D341Med (cell line): ENCODE data around the gene HOXB5.

ENCODE experiments used
- DNase-seq: peaks from one replicate; pipeline ENCODE4 v3.0.0; 2012; ENCODE audit warnings: low spot score

Gene HOXB5

DNA sequence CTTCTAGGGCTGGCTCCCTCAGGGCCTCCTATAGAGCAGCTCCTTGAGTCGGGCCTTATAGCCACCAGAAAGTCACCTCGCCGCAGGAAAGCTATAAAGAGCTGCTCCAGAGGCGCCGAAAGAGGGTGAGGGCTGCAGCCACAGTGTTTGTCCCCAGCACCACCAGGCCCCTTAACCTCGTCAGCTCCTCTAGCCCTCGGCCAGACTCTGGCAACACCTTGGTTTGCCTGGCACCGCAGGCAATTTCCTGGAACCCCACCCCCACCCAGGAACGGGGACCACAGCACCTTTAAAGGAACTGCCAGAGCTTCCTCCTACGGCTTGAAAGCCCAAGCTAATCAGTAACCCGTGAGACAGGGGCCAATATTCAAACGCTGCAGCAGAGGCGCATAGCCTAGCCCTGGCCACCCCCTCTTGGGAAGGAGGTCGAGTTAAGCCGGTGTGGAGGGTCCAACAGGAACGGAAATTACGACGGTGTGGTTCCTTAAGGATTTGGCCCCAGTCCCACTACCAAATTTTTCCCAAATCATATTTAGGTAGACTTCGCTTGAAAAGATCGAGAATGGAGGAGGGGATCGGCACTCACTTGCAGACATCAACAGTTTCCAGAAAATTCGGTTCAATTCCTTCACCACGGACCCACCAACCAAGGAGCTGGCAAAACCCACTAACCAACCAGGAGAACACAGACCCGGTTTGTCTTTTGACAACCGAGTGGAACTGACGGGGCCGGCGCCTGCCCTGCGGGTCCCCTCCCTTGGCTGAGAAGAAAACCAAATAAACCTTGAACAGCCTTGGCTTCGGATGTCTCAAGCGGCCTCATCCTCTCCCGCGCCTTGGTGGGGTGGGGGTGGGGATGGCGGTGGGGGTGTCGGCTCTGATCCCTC is 8.2 kb upstream of the HOXB5 start:
- no peak for DNase-seq

DNA sequence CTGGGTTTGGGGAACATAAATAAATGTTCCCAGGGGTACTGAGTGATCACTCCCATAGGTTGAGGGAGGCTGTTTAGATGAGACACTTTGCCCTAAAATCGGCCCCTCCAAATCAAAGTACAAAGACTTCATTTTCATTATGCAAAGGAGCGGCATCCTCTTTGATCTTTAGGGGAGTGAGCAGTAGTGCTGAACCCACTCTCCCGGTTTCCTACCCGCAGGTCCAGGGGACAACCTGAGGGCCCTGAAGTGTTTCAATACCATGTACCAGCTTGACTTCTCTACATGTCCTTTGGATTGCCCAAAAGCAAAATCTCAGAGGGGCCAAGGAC is 7.6 kb upstream of the HOXB5 start:
- DNase-seq: no peak

DNA sequence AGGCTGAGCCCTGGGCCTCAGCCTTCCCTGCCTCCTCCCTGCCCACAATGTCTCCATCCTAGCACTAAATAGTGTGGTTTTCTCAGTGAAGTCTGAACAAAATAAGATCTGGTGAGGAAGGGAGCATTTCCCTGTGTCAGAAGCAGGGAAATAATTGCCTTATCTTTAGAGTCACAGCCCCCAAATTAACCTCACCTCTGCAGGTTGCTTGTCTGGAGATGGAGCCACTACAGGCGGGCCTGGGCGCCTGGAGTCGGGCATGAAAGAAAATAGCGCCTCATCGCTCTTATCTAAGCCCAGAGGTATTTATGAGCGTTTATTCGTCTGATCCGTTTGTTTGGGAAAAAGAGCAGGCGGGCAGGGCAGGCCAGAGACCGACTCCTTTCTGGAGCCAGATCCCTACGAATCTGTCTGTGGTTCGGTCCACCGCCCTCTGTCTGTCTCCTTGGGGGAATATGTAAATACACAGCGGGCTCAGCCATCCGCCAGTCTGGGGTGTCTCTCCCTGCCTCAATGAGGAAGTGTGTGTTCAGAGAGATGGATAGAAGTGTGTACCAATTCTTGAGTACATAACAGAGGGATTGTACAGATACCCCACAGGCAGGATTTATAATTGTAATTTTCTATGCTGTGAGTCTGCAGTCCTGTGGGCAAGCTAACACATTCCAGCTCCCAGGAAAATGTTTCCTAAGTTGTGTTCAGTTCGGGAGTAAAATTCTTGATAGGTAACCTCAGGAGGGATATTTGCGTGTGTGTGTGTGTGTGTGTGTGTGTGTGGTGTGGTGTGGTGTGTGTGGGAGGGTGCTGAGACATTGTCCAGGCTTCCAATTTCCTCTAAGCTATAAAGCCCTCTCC is 6.9 kb upstream of the HOXB5 start:
- DNase-seq: no peak

DNA sequence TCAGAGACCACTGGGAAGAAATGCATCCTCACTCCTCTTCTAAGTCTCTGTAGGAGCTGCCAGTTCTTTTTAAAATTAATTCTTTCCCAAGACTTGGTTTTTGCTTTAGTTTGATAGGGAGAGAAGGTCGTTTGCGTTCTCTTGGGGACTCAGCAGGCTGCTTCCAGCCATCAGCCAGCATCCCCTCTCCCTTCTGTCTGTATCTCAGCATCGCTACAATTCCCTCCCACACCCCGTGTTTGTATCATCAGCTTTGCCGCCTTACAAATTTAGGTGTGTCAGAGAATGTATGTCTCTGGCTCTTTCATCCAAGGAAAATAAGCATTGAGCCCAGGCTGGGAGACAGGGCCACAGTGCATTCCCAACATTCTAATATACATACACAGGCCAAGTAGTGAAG is 5.8 kb upstream of the HOXB5 start:
- no peak for DNase-seq

DNA sequence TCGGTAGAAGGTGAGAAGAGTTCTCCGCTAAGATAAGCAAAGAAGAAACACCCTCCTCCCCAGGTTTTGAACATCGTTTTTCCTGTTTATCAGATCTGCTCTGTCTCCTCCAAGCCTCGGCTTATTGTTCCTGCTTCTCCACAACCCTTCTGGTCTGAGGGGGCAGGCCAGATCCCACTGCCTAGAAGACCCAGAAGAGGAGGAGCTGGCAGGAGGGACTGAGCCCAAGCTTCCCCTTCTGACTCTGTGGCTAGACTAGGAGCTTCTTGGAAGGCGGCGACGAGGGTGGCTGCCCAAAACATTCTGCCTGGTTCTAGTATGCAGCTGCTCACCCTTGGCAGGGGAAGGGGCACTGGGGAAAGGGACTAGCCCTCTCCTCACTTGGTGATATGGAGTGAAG is 5.2 kb upstream of the HOXB5 start:
- no peak for DNase-seq

DNA sequence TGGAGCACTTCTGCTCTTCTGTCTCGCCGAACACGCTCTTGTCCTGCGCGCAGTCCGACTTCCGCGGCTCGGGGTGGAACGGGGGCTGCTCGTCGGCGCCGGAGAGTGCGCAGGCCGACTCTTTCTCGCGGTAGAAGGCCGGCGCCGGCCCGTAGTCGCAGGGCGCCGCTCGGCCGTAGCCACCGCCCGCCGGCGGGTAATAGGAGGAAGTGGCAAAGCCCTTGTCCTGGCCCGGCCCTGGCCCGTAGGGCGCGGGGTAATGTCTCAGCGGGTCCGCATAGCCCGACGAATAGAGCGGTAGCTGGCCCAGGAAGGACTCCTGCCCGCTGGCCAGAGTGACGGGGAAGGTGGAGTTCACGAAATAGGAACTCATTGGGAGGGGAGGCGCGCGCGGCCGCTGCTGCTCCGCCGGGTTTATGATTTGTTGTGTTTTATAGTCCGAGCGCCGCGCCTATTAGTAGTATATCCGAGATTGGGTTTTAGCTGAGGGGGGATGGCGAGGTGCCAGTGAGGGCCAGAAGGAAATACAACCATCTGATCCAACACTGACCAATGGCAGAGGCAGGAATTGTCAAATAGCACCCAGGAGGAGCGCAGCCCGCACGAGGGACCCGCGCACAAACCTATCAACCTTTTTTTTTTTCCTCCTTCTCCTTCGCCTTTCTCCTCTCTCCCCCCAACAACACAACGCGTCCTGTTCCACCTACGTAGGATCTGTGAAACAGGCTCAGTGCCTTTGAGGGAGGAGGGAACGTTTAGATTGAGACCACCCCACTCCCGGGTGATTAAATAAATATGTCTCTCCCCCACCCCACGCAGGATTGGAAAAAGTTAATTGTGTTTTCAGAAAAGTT is 4.4 kb upstream of the HOXB5 start:
- DNase-seq: no peak

DNA sequence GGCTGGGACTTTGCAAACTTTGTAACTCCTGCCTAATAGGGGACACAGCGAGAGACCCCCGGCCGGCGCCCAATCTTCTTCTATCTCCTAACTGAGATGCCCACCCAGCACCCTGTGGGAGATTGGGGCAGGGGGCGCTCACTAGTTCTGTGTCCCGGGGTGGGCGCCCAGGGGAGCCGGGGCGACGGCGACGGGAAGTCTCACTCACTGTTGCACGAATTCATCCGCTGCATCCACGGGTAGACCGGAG is 3.9 kb upstream of the HOXB5 start:
- no peak for DNase-seq

DNA sequence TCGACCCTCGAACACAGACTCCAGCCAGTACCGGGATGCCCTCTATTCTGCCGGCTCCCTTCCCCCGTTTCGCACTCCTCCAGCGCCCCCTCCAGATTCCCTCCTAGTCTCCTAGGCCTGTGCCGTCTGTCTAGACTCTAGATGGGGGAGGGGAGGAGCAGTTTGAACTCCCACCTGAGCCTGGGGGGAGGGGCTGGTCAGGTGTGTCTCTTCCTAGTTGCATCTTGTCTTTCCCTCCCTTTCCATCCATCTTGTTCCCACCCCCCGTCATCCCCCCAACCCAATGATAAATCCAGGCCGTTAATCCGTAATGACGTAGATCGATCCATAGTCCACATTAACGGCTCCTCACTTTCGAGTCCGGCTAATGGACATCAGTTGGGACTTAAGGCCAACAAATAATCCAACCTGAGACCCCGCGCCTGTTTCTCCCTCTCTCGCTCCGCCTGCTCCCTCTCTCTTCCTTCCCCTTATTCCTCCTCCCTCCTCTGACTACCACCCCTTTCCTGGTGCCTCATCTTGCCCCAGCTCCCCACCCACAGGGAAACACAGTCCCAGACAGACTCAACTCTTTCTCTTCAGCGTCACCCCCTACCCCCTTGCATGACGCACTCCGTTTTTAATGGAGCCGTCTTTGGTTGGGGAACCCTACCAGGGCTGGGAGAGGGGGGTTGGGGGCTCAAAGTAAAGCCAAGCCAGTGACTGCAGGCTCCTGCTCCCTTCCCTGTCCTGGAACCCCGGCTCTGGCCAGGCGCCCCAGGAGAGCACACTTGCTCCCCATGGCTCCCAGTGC is 3.4 kb upstream of the HOXB5 start:
- no peak for DNase-seq

DNA sequence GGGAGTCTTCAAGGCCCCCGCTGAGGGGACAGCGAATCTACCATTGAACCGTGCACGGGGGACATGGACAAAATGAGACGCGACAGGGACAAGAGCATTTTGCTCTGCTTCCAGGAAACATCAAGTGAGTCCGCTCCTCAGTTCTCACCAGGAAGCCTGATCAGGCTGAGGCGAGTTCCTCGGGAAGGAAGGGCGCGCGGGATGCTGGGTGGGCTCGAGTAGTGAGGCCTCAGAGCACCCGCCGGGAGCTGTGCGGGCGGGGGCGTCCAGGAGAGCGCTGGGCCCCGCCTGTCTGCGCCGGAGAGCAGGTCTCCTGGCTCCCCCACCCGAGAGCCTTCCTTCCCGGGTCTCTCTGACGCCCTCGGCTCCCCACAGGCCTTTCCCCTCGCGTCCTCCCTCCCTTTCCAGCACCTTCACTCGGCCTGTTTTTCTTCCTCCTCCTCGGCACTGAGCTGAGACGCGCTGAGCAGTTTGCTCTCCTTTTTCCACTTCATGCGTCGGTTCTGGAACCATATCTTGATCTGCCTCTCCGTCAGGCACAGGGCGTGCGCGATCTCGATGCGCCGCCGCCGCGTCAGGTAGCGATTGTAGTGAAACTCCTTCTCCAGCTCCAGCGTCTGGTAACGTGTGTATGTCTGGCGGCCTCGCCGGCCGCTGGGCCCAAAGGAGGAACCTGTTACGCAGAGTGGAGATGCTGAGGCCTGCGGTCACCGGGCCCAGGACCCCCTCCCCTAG is 2.6 kb upstream of the HOXB5 start:
- no peak for DNase-seq

DNA sequence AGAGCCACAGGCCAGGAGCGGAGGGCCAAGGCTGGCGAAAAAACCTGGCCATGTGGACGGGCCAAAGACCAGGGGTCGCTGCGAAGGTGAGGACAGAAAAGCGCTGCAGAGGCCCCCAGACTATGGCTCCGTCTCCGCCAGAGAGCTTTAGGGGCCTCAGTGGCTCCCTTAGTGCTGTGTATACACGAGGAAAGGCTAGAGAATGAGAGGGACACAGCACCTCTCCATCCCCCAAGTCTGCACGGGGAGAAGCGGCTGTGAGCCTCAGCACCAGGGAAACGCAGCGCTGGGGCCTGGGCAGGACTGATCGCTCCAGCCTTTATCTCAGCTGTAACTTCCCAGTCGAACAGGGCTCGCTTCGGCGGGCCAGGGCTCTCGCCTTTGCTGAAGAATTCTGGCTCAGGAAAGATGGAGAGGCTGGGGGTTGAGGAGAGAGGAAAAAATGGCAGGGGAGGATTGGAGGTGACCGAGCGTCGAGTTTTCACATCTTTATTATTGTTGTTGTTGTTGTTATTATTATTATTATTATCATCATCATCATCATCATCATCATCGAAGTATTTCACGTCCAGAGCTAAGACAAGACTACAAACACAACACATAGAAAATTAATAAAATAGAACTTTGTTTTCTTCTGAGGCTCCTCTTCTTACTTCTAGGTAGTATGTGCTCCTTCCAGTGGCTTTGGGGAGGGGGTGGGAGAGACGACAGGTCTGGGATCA is 1.9 kb upstream of the HOXB5 start:
- no peak for DNase-seq

DNA sequence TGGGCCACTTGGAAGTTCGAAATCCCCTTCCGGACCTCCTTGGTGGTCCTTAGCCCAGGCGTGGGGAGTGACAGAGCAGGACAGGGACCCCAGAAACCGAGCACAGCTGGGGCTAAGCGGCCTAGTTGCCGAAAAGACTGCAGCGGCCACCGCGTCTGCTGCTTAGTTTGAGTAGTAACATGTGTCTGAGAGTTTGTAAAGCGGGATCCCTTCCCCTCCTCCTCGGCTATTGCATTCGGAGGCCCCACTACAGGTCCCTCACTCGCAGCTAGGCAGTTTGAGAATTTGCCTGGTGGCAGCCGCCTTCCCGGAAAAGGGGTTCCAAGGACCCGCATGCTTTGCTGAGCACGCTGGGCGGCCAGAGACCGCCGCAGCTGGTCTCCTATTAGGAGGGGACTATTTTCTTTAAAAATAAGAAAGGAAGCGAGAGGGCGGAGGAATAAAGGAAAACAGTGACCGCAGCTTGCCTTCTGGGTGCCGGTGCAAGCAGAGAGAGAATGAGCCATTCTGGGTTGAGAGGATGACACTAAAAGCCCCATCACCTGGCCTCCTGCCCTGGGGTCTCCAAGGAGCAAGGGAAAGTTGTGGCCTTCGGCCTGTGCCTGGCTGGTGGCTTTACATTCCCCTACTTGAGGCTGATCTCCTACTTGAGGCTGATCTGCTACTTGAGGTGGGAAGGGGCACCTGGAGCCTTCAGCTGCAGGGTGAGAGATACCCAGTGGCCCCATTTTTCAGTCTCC is 1.1 kb upstream of the HOXB5 start:
- no peak for DNase-seq

DNA sequence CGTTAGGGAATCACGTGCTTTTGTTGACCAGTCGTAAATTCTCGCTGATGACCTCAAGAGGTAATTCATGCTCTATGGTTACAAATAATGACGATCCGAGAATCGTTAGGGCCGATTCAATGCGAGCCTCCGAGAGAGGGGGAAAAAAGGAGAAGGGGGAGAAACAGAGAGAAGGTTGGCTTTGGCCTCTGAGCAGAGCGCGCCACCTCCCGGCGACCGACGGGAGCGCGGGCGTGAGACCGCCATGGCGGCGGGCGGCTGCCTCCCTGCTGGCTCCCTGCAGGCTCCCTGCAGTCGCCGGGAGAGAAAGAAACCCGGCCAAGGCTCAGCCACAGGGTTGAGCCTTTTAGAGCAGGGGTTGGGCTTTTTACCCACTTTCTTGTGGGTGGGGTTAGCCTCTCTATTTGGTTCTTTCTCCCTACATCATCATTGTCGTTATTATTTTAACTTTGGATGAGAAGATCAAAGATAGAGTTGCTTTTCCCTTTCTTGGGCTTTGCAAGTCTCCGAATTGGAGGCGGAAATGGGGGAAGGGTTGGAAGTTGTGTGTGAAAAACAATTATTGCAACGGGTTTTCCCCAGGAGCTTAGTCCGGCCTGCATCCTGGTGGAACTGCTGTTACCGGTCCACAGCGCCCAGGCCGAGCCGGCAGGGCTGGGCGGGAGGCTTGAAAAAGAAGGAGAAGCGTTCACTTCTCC is 410 bp upstream of the HOXB5 start:
- peak; percentile 94 for DNase-seq

DNA sequence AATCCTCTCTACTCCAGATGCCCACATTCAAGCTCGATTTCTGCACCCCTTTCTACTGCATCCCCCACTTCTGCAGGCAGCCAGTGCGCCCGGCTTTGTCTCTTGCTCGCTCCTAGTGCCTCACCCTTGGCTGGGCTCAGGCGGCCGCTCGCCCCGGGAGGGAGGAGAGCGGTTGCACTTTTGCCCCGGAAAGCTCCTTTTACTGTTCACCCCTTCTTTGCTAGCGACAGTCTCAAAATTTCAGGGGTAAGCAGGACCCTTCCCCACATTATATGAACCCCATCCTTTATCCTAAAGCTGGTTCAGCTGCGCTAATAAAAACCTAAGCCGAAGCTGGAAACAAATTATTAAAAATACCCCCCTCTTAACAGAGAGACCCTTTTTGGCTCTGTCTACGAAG is 1.0 kb downstream of the HOXB5 start:
- DNase-seq: no peak

DNA sequence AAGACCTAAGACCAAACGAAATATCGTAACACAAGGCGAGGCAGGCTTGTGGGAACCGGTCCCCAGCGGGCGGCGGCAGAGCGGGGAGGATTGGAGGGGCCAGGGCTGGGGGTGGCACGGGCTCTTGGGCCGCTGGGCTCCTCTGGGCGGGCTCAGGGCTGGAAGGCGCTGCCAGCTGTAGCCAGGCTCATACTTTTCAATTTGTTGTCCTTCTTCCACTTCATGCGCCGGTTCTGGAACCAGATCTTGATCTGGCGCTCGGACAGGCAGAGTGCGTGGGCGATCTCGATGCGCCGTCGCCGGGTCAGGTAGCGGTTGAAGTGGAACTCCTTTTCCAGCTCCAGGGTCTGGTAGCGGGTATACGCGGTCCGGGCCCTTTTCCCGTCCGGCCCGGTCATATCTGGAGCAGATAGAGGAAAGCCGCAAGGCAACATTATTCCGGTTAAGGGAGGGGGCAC is 1.5 kb downstream of the HOXB5 start:
- DNase-seq: no peak

DNA sequence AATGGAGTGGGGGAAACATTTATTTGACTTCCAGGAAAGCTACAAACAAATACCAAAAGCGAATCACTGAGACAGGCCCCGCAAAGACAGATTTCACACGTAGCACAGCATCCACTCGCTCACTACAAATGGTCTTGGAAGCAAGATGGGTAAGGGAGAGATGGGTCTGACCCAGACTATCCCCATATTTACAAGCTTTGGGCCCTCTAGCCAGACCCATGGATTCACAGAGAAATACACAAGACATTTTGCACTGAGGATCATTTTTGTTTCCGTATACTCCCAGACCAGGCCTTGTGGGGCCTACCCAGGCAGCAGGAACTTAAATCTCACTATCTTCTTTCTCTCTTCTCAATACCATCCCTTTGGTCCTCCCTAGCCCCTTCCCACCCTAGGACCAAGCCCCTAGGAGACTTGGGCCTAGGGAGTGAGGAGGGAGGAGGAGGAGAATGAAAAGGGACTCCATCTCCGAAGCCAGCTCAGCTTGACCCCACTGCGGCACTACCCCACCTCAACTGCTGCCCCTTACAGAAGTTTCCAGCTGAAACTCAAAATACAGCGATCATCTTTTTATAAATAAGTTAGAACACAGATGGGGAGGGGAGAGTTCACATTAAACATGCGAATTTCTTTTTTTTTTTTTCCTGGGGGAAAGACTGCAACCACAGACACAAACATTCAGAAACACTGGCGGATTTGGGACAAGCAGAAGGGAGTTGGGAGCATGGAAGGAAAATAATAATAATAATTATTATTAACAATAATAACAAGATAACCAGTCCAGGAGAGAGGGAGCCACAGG is 2.1 kb downstream of the HOXB5 start:
- DNase-seq: no peak

DNA sequence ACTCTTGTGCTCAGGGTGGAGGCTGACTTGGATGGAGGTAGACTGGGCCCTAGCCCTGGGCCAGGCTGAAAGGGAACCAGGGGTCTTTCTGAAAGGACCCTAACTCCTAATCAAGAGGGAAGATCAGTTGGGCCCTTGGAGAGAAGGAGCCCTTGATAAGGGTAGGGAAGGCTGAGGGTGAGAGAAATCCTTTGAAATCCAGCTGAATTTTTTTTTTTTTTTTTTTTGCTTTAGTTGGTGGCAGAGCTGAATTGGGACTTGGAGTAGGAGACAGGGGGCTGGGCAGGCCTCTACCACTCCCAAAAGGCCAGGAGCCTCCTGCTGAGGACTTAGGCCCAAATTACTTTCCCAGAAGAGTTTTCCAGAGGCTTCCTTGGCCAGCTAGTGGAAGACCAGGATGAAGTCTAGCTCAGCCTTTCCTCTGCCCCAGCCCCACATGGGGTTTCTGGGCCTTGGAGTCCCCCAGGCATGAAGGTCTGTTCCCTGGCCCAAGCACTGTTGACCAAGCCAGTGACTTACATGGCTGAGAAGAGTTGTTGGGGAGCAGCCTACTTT is 2.9 kb downstream of the HOXB5 start:
- no peak for DNase-seq

DNA sequence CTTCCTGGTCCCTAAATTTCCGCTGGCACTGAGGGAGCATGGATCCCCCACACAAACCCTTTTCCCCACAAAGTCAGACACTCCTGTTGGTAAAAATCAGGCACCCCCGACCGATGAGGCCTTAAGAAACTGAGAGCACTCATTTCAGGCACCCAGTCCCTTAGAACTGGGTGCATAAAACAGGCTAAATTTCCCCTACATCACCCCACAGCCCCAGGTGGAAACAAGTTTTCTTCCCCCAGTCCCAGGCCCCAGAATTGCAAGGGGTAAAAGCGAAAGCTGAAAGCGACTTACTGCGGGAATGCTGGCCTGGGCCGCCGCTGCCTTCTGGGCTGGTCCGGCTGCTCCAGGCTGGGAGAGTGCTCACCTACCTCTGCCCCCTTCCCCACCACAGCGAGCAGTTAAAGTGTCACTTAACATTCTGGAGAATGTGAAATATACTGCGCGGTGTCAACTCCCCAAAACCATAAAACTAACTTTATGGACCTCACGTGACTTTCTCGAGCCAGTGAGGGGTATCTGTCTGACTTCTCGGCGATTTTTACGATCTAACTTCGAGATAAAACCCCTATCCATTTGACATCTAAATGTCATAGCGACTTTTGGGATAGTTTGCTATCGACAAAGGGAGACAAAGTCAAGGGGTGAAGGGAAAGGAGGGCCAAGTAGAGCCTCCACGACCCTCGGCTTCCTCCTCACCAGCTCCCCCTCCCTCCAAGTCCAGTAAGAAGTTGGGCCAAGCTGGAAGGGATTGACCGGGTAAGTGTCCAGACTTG is 3.6 kb downstream of the HOXB5 start, which contains the start of gene HOXB3:
Gene HOXB3, minus strand, starts transcription at position 411 of the 776 bp plus-strand sequence. CDS start 37,767 bp downstream, outside the sequence.
- DNase-seq: no peak
